Skin of body (tissue), 2 donors: ENCODE data around the gene ABCG5. TPM values are rescaled to one million over a fixed set of nuclear protein-coding genes. Genes with fewer than 3 reads are reported as not detected.

ENCODE experiments used
- DNase-seq: peaks from one replicate; lab custom pipeline; 2025; lab: John Stamatoyannopoulos, UW
- total RNA-seq: library from RNA; depleted of rRNA; stranded (reverse); fragments of >200 nt; gene quantifications from one replicate; pipeline ENCODE4 v1.2.3, GENCODE V29; 2014

Gene ABCG5
- not detected for total RNA-seq

- no peak for DNase-seq
Observed at GRCh38 chr2:43838560-43839267, at the start of gene ABCG5, which contains the start of gene ABCG8. ABCG5 (minus strand) TSS chr2:43838839; CDS start chr2:43838679, 160 bp downstream. ABCG8 (plus strand) TSS chr2:43838971; CDS start chr2:43839054, 83 bp downstream.

GRCh38 chr2:43887176-43887575 lies 48.5 kb upstream of the ABCG5 start:
- DNase-seq, result no peak

GRCh38 chr2:43885132-43885632 lies 46.5 kb upstream of the ABCG5 start:
- DNase-seq, result no peak

GRCh38 chr2:43884689-43885088 lies 46.0 kb upstream of the ABCG5 start:
- DNase-seq, result no peak

- no peak for DNase-seq
Observed at GRCh38 chr2:43882312-43882711, 43.7 kb upstream of the ABCG5 start.

GRCh38 chr2:43880952-43881351 lies 42.3 kb upstream of the ABCG5 start:
- no peak for DNase-seq

- no peak for DNase-seq
Observed at GRCh38 chr2:43880471-43880870, 41.8 kb upstream of the ABCG5 start.

GRCh38 chr2:43879261-43879660 lies 40.6 kb upstream of the ABCG5 start:
- no peak for DNase-seq

- no peak for DNase-seq
Observed at GRCh38 chr2:43877782-43878464, 39.3 kb upstream of the ABCG5 start.

GRCh38 chr2:43874776-43875451 lies 36.3 kb upstream of the ABCG5 start:
- no peak for DNase-seq

GRCh38 chr2:43872151-43872550 lies 33.5 kb upstream of the ABCG5 start:
- no peak for DNase-seq

- DNase-seq, result no peak
Observed at GRCh38 chr2:43855292-43855691, 16.7 kb upstream of the ABCG5 start.

- no peak for DNase-seq
Observed at GRCh38 chr2:43854671-43855070, 16.0 kb upstream of the ABCG5 start.

- DNase-seq, result no peak
Observed at GRCh38 chr2:43853141-43854081, 14.8 kb upstream of the ABCG5 start.

GRCh38 chr2:43852196-43852730 lies 13.6 kb upstream of the ABCG5 start:
- DNase-seq, result no peak

- DNase-seq, result no peak
Observed at GRCh38 chr2:43851011-43851980, 12.7 kb upstream of the ABCG5 start.

GRCh38 chr2:43848214-43848613 lies 9.6 kb upstream of the ABCG5 start:
- DNase-seq, result no peak

- no peak for DNase-seq
Observed at GRCh38 chr2:43846140-43846793, 7.6 kb upstream of the ABCG5 start.

- no peak for DNase-seq
Observed at GRCh38 chr2:43845181-43845580, 6.5 kb upstream of the ABCG5 start.
